Activated CD4-positive, CD25-positive, alpha-beta regulatory T cell treated with anti-CD3 and anti-CD28 coated beads, Interleukin-2, amount 50 U/mL, for 24 hours (primary cell): ENCODE results near the gene KRT80.
A peak's percentile ranks its signal among the peaks of the same experiment; 100 is the strongest.

Experiments
- ATAC-seq, 2 donors: fragments of 150-1000 bp; cut with Tn5 transposase; one replicate each; pipeline ENCODE4 v1.10.0; 2021; ENCODE audit warnings: mild to moderate bottlenecking in 1 of 2, moderate library complexity in 1 of 2

The KRT80 gene

GRCh38 chr12:52151153-52151836, 40.5 kb downstream of the KRT80 start:
- ATAC-seq = no peak

DNA sequence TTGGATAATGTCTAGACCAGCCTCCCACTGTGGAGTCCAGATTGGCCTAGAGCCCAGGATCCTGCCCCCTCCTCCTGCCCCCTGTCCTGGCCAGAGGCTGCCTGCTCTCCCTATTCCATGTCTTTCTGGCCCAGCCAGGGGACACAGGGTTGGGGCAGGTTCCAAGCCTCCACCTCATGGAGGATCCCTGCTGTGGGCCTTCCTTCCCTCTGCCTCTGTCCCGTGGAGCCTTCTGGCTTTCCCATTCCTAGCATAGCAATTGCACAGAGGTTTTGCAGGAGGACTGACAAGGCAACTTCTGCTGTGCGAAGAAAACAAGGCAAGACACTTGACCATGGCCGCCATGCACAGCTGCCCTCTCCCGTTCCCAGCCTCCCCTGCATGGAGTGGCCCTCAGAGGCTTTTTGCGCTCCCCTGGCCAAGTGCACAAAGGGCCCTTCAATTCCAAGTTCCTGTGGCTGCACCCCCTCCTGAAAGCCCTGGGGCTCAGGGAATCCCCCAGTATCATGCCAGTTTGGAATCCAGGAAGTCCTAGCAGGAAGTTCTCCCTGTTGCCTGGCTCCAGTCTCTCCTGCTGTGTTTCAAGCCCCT, 42.1 kb downstream of the KRT80 start:
- no peak for ATAC-seq

DNA sequence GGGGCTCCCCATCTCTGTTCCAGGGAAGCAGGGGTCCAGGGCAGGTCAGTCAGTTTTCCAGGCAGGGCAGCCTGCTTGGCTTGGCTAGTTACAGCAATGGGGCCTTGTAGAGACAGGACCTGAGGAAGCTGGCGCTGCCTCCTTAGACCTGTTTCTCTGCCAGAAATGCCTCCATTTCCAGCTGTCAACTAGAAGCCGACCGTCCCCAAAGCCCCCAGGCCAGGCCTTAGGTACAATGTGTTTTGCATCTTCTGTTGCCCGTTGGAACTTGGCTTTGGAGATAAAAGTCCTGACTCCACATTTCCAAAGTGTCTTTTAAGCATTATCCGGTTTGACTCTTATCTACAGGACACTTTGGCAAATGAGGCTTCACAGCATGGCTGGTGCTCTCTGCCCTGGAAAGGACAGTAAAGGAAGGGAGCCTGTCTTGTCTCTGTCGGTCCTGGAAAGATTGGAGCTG, 42.6 kb downstream of the KRT80 start:
- ATAC-seq = no peak

GRCh38 chr12:52148464-52149181, 43.2 kb downstream of the KRT80 start:
- no peak for ATAC-seq

DNA sequence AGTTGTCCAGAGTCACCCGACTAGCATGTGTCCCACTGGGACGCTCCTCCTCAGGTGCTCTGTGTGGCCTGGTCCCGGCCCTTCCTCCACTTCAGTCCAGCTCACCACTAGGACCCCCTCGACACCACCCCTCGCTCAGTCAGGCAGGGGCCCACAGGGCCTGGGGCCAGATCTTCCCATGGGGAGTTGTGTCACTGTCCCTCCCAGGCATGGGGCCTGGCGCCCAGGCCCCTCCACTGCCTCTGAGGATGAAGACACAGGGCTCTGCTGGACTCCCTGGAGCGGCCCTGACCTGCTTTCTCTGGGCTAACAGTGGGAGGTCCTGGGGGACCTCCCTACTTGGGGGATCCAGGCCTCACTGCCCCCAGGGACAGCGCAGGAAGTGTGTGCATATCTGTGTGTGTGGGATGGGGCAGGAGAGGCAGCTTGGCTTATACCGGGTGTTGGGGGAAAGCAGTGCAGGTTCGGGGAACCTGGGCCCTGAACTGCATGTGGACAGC, 43.8 kb downstream of the KRT80 start:
- ATAC-seq = no peak

DNA sequence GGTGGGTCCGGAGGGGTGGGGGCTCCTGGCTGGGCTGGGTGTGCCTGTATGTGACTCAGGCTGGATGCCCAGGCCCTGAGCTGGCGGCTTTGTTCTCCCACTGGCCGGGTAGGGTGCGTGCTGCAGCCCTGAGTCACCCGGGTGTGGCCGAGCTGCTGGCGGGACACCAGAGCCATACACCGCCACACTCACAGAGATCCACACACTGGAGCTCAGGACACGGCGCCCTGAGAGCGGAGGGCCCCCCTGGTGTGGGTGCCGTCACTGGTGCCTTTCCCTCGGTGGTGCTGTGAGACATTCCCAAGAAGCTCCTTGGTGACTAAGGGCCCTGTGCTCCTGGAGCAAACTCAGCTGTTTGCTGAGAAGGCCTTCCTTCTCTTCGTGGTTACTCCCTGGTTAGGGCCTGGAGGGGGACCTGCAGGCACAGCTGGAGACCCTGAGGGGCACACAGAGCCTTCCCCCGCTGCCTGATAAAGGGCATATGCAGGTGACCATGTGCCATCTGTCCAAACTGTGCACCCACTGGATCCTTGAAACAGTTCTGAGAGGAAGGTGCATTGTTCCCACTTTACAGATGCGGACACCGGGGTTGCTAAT, 44.3 kb downstream of the KRT80 start:
- ATAC-seq = no peak

GRCh38 chr12:52146822-52147366, 44.9 kb downstream of the KRT80 start:
- no peak for ATAC-seq

DNA sequence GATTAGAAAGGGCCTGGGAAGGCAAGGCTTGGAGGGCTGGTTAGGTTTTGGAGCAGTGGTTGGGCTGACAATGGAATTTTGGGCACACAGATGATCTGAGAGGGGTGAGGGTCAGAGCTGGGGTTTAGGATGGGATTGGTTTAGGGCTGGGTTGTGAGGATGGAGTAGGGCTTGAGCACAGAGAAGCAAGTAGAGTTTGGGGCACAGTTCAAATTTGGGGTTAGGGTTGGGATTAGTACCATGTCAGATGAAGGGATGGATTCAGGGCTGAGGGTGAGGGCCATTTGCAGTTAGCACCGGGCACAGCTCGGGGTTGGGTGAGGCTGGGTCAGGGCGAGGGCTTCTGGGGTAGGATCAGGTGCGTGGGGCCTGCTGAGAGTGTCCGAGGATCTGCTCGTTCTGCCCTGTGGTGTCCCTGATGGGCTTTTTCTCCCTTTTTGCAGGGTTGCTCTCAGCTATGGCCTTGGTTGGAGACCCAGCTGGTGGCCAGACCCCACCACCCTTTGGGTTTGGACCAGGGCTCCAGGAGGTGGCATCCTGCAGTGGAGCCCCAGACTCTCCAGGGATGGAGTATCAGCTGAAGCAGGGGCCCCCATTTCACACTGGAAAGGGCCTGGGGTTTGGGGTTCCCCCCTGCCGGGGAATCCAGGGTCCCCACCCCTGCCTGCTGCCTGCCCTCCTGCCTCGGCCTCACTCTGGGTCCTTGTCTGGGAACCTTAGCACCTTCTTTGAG, 45.6 kb downstream of the KRT80 start:
- no peak for ATAC-seq

DNA sequence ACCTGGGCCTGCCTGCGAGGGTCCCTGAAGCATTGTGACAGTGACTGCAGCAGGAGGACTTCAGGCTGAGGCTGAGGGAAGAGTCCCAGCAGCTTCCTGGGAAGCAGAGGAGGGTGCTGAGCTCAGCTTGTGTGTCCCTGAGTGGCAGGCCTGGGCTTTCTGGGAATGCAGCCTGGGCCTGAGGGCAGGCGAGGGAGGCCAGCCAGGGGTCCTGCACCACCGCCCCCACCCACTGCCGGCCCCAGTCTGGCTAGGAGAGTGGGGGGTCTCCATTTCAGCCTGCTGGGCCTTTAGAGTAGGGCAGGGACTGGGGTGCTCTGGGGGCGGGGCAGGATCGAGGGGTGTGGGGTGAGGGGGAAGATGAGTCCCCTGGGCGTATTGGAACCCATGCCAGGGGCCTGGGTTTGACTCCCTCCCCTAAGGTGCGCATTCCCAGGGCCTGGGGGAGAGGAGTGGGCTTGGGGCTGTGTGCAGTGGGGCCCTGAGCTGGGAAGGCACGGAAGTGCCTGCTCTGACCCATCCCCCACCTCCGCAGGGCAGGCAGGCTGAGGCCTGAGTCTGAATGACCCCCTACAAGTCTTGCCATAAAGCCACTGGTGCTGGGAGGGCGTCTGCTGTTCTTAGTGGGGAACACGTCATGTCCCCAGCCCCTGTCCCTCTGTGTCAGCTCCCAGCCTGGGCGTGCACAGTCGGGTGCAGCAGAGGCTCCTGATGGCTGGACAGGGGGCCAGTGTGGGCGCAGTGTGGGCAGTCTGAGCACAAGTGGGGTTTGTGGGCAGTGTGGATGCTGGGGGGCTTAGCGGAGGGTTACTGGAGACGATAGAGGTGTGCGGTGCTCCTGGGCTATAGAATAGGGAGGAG, 46.4 kb downstream of the KRT80 start:
- ATAC-seq = no peak

- no peak for ATAC-seq
Observed at GRCh38 chr12:52144512-52145227, 47.1 kb downstream of the KRT80 start.

- no peak for ATAC-seq
Observed at GRCh38 chr12:52142431-52142830, 49.4 kb downstream of the KRT80 start.

DNA sequence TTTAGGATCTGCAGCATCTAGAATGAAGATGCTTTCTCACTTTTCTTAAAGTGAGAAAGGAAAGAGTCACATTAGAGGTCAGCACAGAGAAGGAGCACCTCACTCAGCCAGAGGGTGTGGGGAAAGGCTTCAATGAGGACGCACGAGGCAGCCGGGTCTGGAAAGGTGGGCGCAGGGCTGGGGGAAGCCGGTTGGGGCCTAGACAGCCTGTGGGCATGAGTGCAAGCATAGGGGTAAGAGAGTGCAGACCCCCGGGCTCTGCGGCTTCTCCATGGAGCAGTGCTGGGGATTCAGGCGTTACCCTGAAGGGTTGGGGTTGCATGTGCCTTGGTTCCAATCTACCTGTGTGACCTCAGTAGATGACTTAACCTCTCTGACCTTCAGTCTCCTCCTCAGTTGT, 49.9 kb downstream of the KRT80 start:
- no peak for ATAC-seq

DNA sequence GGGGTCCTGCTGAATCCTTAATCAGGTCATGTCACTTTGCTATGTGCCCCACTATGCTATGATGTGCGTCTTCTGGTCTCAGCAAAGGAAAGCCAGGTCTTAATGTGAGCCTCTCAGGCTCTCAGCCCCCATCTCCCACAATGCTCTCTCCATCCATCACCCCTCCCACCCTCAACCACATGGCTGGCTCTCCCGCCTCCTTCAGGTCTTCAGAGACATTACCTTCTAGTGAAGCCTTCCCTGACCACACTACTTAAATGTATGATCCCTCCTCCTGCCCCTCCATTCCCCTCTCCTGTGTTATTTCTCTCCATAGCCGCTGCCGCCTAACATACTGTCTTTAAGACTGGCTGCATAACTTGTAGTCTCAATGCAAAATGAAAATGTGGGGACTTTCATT, 50.5 kb downstream of the KRT80 start:
- no peak for ATAC-seq

DNA sequence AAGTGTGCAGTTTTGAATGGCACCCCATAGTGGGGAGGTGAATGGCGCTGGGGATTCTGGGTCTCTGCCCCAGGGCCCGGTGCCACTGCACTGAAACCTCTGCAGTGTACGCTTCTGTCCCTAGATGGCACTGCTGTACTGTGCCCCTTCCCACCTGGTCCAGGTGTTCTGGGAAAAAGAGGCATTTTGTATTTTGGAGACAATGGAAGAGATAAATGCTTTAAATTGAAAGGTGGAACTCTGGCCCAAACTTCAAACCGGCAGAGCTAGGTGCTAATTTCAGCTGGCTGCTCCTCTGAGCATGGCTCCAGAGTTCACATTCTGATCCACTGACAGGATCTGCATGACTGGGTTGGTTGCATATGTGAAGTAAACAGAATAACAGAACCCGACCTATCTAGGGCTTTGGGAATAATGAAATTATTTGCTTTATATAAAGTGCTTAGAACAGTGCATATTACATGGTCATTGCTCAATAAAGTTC, 52.2 kb downstream of the KRT80 start:
- ATAC-seq = peak in 1 of 2 donors; percentile 65

DNA sequence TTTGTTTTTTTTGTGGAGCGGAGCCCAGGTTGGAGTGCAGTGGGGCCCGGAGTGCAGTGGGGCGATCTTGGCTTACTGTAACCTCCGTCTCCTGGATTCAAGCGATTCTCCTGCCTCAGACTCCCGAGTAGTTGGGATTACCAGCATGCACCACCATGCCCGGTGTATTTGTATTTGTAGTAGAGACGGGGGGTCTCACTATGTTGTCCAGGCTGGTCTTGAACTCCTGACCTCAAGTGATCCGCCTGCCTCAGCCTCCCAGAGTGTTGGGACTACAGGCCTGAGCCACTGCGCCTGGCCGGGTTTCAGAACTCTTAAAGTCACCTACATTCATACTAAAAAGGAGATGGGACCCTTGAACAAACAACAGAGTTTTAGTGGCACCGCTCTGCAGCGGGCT, 52.7 kb downstream of the KRT80 start:
- no peak for ATAC-seq

- ATAC-seq = no peak
Observed at GRCh38 chr12:52137746-52138145, 54.1 kb downstream of the KRT80 start.

DNA sequence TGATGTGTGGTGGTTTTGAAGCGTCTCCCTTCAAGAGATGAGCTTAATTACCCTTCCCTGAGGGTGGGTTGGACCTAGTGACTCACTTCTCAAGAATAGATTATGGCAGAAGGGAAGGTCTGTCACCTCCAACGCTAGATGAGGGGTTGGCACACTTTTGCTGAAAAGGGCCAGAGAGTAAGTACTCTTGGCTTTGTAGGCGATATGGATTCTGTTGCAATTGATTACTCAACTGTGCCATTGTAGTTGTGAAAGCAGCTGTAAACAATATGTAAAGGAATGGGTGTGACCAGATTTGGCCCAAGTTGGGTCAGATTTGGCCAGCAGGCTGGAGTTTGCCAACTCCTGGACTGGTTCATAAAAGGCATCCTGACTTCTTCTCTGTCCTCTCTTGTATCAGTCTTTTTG, 59.1 kb downstream of the KRT80 start:
- no peak for ATAC-seq

DNA sequence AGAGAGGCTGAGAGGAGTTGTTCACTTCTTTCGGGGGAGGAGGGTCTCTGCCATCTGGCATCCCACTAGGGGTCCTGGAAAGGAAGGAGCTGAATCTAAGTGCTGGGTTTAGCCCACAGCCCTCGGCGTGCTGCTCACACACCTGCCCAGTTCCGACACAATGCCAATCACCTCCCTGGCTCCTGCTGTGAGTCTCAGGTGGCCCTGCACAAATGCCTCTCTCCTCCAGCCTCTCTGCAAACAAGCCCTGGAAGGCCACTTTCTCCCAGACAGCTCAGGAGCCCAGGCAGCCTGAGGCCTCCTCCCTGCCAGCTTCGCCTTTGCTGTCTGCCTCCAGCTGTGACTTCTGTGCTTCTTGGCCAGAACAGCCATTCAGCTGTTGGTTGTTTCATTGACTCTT, 61.1 kb downstream of the KRT80 start:
- ATAC-seq = no peak

DNA sequence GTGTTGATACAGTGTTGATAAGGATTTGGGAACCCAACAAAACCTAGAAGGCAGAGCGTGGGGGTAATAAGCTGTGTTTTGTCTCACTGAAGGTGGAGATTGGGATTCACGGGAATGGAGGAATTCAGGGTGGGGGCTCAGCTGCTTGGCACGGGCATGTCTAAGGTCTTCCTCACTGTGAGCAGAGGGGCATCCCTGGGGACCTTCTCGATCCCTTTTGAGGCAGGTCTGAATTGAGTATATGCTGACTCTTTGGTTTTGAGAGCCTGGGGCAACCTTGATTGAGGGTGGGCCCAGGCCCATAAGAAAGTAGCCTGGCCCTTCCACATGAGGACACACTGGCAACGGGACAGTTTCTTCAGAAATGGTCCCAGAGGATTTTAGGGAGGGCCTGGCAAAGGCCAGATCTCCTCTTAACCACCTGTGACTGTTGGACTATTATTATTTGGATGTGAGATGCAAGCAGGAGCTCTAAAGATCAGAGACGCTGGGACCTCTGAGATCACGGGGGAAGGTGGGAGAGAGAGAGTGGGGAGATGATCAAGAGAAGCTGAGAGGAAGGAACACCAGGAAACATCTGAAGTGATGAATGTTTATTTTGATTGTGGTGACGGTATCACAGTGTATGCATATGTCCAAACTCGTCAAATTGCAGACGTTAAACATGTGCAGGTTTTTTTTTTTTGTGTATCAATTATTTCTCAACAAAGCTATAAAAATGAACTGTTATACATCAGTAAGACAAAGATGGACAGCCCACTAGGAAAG, 63.9 kb downstream of the KRT80 start:
- ATAC-seq = no peak
